Caco-2 (cell line): ENCODE data around the gene EIF1. TPM values are rescaled to one million over a fixed set of nuclear protein-coding genes. Genes with fewer than 3 reads are reported as not detected.

ENCODE experiments used
- BruUV-seq: library from RNA; stranded (reverse); fragments of 400-500 nt; replicated peaks from 2 replicates; lab custom pipeline; 2021; lab: Mats Ljungman, UMichigan
- CTCF ChIA-PET: fragments of 300-600 bp; sonication (Branson Sonifier 250); formaldehyde crosslinking; loops from one replicate; lab custom pipeline; 2022; ENCODE audit warnings: antibody characterized with exemption; lab: Charles Lee
- POLR2A ChIA-PET: fragments of 300-600 bp; sonication (Branson Sonifier 250); formaldehyde crosslinking; loops from one replicate; lab custom pipeline; 2022; ENCODE audit warnings: antibody characterized with exemption; lab: Charles Lee
- DNase-seq, 2 experiments: peaks; one replicate each; pipeline versions ENCODE4 v3.0.0 to v3.0.0-alpha.2; 2020 to 2022
- H3K27me3 ChIP-seq: replicated peaks from 2 replicates; pipeline ENCODE4 v1.6.0; 2011; ENCODE audit warnings: low read length; ENCODE audit not compliant: control insufficient read depth, insufficient read depth
- H3K36me3 ChIP-seq: 2 replicates; pipeline ENCODE4 v1.5.1; 2011; ENCODE audit warnings: low read length; ENCODE audit not compliant: control insufficient read depth, insufficient read depth
- H3K4me1 ChIP-seq: fragments of 250-450 bp; sonication (Bioruptor Pico); 2 replicates; pipeline ENCODE4 v1.5.1; 2020; ENCODE audit warnings: mild to moderate bottlenecking
- H3K4me3 ChIP-seq: 2 replicates; pipeline ENCODE4 v1.5.1; 2011; ENCODE audit warnings: low read depth, mild to moderate bottlenecking, control low read depth, low read length
- H3K9me3 ChIP-seq: fragments of 250-450 bp; sonication (Bioruptor Pico); 2 replicates; pipeline ENCODE4 v1.5.1; 2020; ENCODE audit warnings: mild to moderate bottlenecking, moderate library complexity
- H3K27ac Mint-ChIP-seq: one replicate; pipeline ENCODE4 v1.8.0; 2022; ENCODE audit warnings: mixed read lengths; ENCODE audit not compliant: unreplicated experiment
- H3K27me3 Mint-ChIP-seq: one replicate; pipeline ENCODE4 v1.8.0; 2022; ENCODE audit warnings: mixed read lengths; ENCODE audit not compliant: insufficient read depth, unreplicated experiment
- H3K36me3 Mint-ChIP-seq: one replicate; pipeline ENCODE4 v1.8.0; 2022; ENCODE audit warnings: mild to moderate bottlenecking, mixed read lengths; ENCODE audit not compliant: insufficient read depth, unreplicated experiment
- H3K4me1 Mint-ChIP-seq: one replicate; pipeline ENCODE4 v1.8.0; 2022; ENCODE audit warnings: low read depth, mixed read lengths; ENCODE audit not compliant: unreplicated experiment
- H3K4me3 Mint-ChIP-seq: one replicate; pipeline ENCODE4 v1.8.0; 2022; ENCODE audit warnings: mild to moderate bottlenecking, moderate library complexity, mixed read lengths; ENCODE audit not compliant: unreplicated experiment
- H3K9me3 Mint-ChIP-seq: one replicate; pipeline ENCODE4 v1.8.0; 2022; ENCODE audit warnings: mixed read lengths; ENCODE audit not compliant: unreplicated experiment
- CTCF ChIP-seq, 2 experiments: fragments of 200-600 bp in 1 of 2; IDR thresholded peaks; 1 replicate in 1 of 2; 2 replicates in 1 of 2; pipeline versions ENCODE4 v1.5.1 to v1.8.0; 2011 to 2022; ENCODE audit warnings: antibody characterized with exemption in 1 of 2, control low read depth in 1 of 2, inconsistent platforms in 1 of 2, low read depth in 1 of 2, low read length in 1 of 2, mild to moderate bottlenecking in 1 of 2, moderate library complexity in 1 of 2; ENCODE audit not compliant: insufficient read depth in 1 of 2, severe bottlenecking in 1 of 2, unreplicated experiment in 1 of 2
- intact Hi-C: fragments of 100-400 bp; cut with micrococcal nuclease; formaldehyde crosslinking; loops from one replicate; pipeline ENCODE4 v1.10.0; 2022; ENCODE audit not compliant: unreplicated experiment
- total RNA-seq: library from RNA; stranded (reverse); gene quantifications from 2 replicates; pipeline ENCODE4 v1.2.3, GENCODE V29; 2022

EIF1 gene
- total RNA-seq, 1 experiment from 2014 or later, result 783 TPM

DNA sequence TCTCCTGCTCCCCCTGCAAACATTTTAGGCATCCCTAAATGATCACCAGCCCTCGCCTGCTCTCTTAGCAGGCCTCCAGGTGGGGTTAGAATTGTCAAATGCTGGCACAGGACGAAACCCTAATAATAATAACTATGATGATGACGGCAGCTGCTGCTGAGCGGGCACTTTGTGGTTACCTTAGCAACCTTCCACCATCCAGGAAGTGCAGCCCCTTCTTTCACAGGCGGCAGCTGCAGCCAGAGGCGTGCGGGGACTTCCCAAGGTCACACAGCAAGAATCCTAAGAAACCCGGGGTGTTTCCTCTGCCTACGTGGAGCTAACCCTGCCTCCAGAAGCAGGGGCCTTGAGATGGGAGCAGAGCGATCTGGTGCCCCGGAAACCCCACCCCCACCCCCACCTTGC is 22.4 kb upstream of the EIF1 start:
- ChIA-PET POLR2A (interaction anchor here (1.9 kb wide), 1 partner anchor 22 kb away, joined by 24 read pairs; the partner anchor contains the start of gene EIF1), CTCF (interaction anchor here (0.5 to 1.9 kb wide), 27 partner anchors 10 to 847 kb away, joined by 3 to 34 read pairs (median 5); partner anchors contain the start of genes EIF1 and FKBP10)
- Mint-ChIP-seq H3K9me3 (no peaks in the 10 kb centered on the region), H3K4me3 (peak overlapping the region; percentile 83), H3K27ac (peak overlapping the region; percentile 78), H3K4me1 (peaks cover 18% of the 10 kb centered on the region), H3K36me3 (peaks cover 5% of the 10 kb centered on the region), H3K27me3 (no peaks in the 10 kb centered on the region)
- H3K4me1 ChIP-seq, result peaks cover 11% of the 10 kb centered on the region
- intact Hi-C loops, result loop anchor here (2.0 to 5.0 kb wide), 5 partner anchors 344 to 1044 kb away; no protein-coding TSS in a partner anchor
- H3K27me3 ChIP-seq, result no peaks in the 10 kb centered on the region
- no peaks in the 10 kb centered on the region for H3K36me3 ChIP-seq
- H3K4me3 ChIP-seq, result peak overlapping the region; percentile 54
- no peaks in the 10 kb centered on the region for H3K9me3 ChIP-seq
- DNase-seq, result peak in 1 of 2 experiments; percentile 59
- no TSS peak for BruUV-seq
- TF ChIP-seq CTCF (IDR thresholded peaks at IDR 0.05; ENCODE audit: insufficient read depth in 1 of 2, low read depth in 1 of 2, low read length in 1 of 2, severe bottlenecking in 1 of 2, unreplicated experiment in 1 of 2), result no peak

DNA sequence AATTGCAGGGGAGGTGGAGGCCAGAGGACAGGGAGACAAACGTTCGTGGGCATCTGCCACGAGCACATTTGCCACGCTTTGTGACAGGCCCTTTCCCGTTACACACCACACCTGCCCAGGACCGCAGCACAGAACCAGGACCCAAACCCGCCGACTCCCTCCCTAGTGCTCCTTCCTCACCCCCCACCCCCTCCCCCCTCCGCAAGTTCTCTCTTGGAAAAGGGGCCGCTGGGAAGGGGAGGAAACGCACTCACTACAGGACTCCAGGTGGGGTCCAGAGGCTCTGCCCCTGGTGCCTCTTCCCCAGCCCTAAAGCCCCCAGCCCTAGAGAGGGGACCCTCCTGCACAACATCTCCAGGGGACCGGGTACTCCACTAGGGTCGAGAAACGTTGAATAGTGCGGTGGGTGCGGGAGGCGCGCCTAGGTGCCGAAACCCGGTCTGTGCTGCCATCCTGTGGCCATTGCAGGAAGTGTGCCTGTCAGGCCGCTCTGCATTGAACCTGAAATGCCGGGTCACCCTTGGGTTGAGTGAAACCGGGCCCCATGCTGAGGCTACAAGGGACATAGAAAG is 21.9 kb upstream of the EIF1 start:
- H3K9me3 ChIP-seq, result no peaks in the 10 kb centered on the region
- no peaks in the 10 kb centered on the region for H3K9me3 Mint-ChIP-seq
- peaks cover 5% of the 10 kb centered on the region for H3K36me3 Mint-ChIP-seq
- no TSS peak for BruUV-seq
- peak overlapping the region; percentile 54 for H3K4me3 ChIP-seq
- peak overlapping the region; percentile 78 for H3K27ac Mint-ChIP-seq
- peaks cover 11% of the 10 kb centered on the region for H3K4me1 ChIP-seq
- TF ChIP-seq CTCF (IDR thresholded peaks at IDR 0.05; ENCODE audit: insufficient read depth in 1 of 2, low read depth in 1 of 2, low read length in 1 of 2, severe bottlenecking in 1 of 2, unreplicated experiment in 1 of 2), result peak; percentile 92
- DNase-seq, result peak; percentile 86 to 90
- peaks cover 18% of the 10 kb centered on the region for H3K4me1 Mint-ChIP-seq
- peak overlapping the region; percentile 83 for H3K4me3 Mint-ChIP-seq
- no peaks in the 10 kb centered on the region for H3K27me3 ChIP-seq
- no peaks in the 10 kb centered on the region for H3K36me3 ChIP-seq
- H3K27me3 Mint-ChIP-seq, result no peaks in the 10 kb centered on the region
- intact Hi-C loops, result loop anchor here (1.0 to 5.0 kb wide), 6 partner anchors 18 to 1044 kb away; no protein-coding TSS in a partner anchor
- ChIA-PET POLR2A (interaction anchor here (1.9 kb wide), 1 partner anchor 22 kb away, joined by 24 read pairs; the partner anchor contains the start of gene EIF1), CTCF (interaction anchor here (0.5 to 2.1 kb wide), 21 partner anchors 9 to 848 kb away, joined by 3 to 34 read pairs (median 6); partner anchors contain the start of genes EIF1 and FKBP10)

DNA sequence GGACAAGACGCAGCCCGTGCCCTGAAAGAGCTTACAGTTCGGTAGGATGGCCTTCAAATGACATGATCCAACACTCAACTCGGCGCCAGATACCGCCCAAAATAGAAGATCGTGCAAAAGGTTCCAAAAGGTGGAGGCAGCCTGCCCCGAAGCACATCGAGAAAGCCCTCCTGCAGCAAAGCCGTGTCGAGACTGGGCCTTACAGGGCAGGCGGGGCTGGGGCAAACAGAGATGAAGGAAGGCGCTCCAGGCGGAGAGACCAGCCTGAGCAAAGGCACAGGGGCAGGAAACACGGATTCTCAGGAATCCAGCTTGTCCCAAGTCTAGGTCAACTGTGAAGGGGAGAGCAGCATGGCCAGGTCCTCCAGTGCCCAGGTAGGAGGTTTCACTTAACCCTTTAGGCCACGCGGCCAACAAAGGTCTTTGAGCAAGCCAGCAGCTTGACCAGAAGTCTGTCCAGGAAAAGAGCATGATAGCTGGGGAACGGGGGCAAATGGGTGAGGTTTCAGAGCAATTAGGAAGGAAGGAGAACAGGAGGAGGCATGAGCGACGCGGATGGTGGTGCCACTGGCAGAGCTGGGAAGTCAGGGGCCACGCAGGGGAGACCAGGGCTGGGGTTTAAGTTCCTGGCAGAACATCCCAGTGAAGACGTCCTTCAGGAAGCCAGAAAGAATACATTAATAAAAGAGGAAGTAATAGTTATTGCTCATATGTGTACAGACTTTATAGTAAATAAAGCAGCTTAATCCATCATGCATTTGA is 21.2 kb upstream of the EIF1 start:
- Mint-ChIP-seq H3K4me1 (peaks cover 18% of the 10 kb centered on the region), H3K36me3 (peaks cover 5% of the 10 kb centered on the region), H3K27me3 (no peaks in the 10 kb centered on the region), H3K4me3 (peak overlapping the region; percentile 83), H3K9me3 (no peaks in the 10 kb centered on the region), H3K27ac (peak overlapping the region; percentile 30)
- intact Hi-C loops, result loop anchor here (1.0 to 5.0 kb wide), 6 partner anchors 19 to 1045 kb away; no protein-coding TSS in a partner anchor
- no TSS peak for BruUV-seq
- CTCF ChIA-PET, result interaction anchor here (0.9 to 2.1 kb wide), 7 partner anchors 19 to 184 kb away, joined by 3 to 11 read pairs (median 3); partner anchors contain the start of gene EIF1
- POLR2A ChIA-PET, result interaction anchor here (0.8 kb wide), 1 partner anchor 21 kb away, joined by 4 read pairs; the partner anchor contains the start of gene EIF1
- no peak for TF ChIP-seq CTCF (IDR thresholded peaks at IDR 0.05; ENCODE audit: insufficient read depth in 1 of 2, low read depth in 1 of 2, low read length in 1 of 2, severe bottlenecking in 1 of 2, unreplicated experiment in 1 of 2)
- DNase-seq, result peak in 1 of 2 experiments; percentile 35
- Histone ChIP-seq H3K4me1 (peaks cover 11% of the 10 kb centered on the region), H3K36me3 (no peaks in the 10 kb centered on the region), H3K27me3 (no peaks in the 10 kb centered on the region), H3K4me3 (no peak overlapping the region), H3K9me3 (no peaks in the 10 kb centered on the region)
